DND-41 (cell line): ENCODE measurements around the gene ARID3A.

Source experiments
- EZH2 ChIP-seq: IDR thresholded peaks from 3 replicates; pipeline ENCODE4 v1.6.1; 2012; ENCODE audit warnings: borderline replicate concordance, low read depth, mild to moderate bottlenecking, moderate library complexity, low read length, inconsistent platforms; ENCODE audit not compliant: severe bottlenecking
- TF ChIP-seq, protein P1 (sequence below): IDR thresholded peaks from 2 replicates; pipeline ENCODE4 v1.5.1; 2012; ENCODE audit warnings: borderline replicate concordance, low read length, moderate library complexity, mild to moderate bottlenecking; ENCODE audit not compliant: poor library complexity, severe bottlenecking; ENCODE audit errors: extremely low read depth

- TF ChIP-seq, protein P1, sequence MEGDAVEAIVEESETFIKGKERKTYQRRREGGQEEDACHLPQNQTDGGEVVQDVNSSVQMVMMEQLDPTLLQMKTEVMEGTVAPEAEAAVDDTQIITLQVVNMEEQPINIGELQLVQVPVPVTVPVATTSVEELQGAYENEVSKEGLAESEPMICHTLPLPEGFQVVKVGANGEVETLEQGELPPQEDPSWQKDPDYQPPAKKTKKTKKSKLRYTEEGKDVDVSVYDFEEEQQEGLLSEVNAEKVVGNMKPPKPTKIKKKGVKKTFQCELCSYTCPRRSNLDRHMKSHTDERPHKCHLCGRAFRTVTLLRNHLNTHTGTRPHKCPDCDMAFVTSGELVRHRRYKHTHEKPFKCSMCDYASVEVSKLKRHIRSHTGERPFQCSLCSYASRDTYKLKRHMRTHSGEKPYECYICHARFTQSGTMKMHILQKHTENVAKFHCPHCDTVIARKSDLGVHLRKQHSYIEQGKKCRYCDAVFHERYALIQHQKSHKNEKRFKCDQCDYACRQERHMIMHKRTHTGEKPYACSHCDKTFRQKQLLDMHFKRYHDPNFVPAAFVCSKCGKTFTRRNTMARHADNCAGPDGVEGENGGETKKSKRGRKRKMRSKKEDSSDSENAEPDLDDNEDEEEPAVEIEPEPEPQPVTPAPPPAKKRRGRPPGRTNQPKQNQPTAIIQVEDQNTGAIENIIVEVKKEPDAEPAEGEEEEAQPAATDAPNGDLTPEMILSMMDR = peak; percentile 20
- no peak for TF ChIP-seq EZH2
Observed at GRCh38 chr19:984165-984967, 58.5 kb downstream of the ARID3A start, which contains the start of gene WDR18.
